NK-92 treated with Interleukin-12 subunit alpha and Interleukin-12 subunit beta, amount 100 ng/mL, for 24 hours (cell line): ENCODE results near the gene GPR161.

Experiments used
- DNase-seq: peaks from one replicate; lab custom pipeline; 2025; lab: John Stamatoyannopoulos, UW

GPR161 gene

DNA sequence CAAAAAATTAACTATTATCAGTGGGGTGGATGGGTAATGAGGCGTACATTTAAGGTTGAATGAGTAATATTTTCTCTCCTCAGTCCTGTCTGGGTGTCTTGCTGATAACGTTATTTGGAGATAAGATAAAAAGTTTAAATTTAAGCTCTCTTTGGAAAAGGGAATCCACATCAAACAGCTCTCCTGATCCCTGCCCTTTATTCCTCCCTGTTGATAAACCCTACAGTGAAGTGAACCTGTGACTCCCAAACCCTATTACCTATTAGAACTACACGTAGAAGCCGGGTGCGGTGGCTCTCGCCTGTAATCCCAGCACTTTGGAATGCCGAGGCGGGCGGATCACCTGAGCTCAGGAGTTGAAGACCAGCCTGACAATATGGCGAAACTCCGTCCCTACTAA lies 9.9 kb upstream of the GPR161 start:
- DNase-seq: no peak

DNA sequence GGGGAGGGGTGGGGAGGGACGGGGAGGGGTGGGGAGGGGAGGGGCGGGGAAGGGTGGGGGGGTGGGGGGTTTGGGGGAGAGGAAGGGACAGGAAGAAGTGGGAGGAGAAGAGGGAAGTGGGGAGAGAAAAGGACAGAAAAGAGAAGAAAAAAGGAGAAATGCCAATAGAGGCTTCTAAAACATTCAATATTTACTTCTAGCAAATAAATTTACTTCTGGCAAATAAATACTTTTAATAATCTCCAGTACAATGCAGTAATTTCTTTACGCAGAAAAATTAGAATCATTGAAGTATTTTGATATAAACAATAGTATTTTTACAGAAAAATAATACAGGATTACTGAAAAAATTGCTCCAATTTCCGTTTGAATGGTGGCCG lies 9.4 kb upstream of the GPR161 start:
- DNase-seq: no peak

DNA sequence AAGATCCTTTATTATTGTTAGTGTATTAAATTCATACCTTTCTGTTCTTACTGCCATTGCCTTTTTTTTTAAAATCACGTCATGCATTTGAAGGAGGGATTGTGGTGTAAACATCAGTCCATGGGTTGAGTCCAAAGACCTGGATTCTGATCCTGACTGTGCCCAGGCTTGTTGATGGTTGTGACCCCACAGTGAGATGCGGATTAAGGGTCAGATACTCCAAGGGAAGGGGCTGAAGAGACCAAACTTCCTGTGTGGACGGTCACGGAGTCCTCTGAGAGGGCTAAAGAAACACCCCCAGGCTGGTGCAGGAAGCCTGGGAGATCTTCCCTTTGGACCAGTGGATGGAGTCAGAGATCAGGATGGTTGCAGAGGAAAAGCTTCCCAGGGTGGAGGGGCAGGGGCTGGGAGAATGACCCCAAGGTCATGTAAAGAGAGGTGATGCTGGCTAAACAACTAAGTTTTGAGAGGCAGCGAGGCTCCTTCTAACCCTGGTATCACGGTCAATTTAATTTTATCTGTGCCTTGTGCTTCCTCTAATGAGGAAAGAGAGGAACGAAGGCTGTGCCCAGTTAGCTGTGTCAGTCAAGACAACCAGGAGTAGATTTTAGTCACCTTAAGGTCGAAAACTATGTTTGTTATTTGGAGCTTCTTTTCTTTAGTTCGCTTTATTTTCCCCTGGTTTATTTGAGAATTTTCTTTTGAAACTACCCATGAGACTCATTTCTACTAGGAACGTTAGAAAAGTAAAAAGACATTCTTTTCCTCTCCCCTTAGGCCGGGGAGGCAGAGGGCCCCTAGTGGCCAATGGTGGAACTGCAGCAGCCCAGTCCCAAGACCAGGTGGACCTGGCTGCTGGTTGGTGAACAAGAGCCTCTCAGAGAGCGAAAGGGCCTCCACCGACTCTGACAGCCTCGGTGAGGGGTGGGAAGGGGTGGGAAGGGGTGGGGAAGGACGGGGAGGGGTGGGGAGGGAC lies 8.7 kb upstream of the GPR161 start:
- DNase-seq: peak; percentile 47

DNA sequence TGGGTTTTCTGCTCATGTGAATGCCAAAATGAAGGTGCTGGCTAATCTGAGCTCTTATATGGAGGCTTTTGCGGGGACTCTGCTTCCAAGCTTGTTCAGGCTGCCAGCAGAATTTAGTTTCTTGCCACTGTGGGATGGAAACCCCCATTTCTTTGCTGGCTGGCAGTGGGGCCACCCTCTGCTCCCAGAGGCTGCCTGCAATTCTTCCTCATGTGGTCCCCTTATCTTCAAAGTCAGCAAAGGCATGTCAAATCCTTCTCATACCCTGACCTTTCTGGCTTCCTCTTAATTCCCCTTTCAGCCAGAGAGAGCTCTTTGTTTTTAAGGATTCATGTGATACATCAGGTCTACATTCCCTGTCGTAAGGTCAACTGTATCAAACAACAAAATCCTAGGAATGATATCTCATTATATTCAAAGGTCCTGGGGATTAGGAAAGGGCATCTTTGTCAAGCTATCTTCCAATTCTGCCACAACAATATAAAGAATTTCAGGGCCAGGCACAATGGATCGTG lies 5.2 kb upstream of the GPR161 start:
- no peak for DNase-seq

DNA sequence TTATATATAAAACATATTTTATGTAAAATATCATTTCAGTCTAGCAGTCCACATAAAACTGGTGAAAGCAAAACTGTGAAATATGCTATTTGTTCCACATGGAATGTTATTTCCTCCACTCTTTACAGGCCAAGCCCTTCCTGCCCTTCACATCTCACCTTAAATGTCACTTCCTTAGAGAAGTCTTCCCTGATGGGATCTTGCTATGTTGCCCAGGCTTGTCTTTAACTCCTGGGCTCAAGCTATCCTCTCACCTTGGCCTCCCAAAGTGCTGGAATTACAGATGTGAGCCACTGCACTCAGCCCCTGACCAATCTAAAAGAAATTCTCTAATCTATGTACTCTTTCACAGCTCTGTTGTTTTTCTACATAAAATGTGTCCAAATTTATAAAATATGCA lies 2.3 kb upstream of the GPR161 start:
- no peak for DNase-seq

DNA sequence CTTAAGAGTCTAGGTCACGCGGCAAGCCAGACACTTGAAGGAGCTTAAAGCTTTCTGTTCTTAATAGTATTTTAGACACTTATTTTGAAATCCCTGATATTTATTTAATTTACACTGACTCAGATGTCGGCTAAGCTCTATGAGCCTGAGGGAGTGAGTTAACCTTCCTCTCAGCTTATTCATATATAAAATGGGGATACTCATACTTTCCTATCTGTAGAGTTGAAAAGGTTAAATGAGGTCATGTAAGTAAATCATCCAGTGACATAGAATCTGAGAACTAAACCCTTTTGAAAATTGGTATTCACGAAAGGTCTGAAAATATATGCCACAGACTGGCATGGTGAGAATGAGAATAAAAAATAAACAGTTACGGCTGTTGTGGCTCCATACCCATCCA lies 1.4 kb upstream of the GPR161 start:
- no peak for DNase-seq

DNA sequence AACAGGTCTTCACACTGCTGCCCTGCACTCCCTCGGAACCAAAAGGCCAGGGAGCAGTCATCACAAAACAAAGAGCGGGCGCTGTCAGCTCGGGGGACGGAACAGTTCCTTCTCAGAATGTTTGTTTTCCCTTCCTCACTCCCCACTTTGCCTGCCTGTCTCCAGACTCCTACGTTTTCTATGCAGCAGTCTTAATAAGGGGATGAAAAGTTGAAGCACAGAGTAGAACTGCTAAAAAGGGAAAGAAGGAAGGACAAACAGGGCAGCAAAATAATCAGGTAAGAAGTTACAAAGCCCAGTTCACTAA lies 738 bp upstream of the GPR161 start:
- DNase-seq: no peak

DNA sequence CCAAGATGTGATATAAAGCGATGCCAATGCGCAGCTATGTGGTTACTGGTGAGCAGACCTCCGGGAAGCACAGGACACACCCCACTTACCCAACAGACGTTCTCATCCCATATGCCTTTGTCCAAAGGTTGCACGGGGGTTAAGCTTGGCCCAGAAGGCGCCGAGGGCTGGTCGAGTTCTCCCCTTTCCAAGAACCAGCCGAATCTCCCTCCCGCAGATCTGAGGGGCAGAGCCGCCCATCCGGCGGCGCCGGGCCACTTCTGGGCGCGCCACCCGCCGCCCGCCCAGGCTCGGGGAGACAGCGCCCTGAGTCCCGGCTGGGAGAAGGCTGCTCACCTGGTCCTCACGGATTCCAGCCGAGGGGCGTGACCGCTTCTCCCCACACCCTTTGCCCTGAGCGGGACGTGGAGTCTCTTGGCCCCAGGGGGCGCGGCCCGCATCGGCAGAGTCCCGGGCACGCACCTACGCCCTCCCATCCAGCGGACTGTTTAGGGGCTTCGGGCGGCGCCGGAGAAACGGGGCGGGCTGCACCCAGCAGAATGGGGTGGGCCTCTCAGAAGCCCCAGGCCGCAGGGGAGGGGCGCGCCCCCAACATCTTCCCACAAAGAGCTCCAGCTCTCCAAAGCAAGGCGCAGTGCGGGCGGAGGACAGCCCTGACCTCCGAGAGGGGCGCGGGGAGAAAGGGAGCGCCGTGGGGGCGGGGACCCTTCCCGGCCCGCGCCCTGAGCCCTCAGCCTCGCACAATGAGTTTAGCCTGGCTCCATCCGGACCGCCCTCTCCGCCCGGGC lies 615 bp downstream of the GPR161 start:
- no peak for DNase-seq

DNA sequence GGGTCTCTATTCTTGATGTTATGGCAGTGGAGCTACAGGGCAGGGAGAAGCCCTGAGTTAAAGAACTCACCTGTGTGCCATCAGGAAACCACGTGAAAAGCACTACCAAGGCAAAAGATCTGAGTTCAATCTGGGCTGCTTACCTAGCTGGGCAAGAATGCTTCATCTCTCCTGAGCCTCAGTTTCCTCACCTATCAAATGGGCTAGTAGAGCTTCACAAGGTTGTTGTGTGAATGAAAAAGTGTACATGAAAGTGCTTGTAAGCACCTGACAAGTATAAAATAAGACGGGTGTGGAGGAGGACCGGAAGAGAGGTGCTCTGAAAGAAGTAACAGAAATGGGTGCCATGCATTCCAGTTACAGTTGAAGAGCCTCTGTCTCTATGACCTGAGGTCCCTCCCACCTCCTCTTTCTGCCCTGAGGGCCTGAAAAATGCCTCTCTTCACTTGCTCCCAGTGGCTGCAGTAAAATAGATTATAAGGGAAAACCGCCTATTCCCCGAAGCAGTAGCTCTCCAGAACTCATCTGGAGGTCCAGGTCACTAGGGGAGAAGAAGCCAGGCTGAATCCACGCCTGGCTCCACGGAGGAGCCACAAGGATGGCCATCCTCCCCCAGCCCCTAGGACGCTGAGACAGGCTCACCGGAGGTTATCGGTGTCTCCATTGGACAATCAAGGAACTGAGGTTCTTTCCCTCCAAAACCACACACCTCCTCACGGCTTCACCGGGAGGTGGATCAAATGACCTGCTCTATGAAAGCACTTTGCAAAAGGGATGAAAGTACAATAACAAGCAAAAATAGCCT lies 1.4 kb downstream of the GPR161 start:
- DNase-seq: no peak

DNA sequence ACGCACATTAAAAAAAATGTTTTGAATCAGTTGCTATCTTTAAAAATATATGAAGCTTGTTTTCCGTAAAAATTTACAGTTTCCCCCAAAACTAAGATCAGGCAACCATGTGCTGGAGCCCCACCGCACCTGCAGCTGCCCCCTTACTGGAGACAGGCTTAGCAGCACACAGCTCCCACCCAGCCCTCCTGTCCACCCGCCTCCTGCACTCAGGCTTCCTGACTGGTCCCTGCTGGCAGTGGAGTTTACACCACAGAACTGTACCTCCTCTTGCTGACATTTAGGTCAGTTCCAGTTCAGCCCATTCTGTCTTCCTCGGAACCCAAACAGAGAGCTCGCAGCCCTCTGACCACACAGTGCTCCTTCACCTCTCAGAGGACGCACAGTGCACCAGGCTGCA lies 2.1 kb downstream of the GPR161 start:
- no peak for DNase-seq

DNA sequence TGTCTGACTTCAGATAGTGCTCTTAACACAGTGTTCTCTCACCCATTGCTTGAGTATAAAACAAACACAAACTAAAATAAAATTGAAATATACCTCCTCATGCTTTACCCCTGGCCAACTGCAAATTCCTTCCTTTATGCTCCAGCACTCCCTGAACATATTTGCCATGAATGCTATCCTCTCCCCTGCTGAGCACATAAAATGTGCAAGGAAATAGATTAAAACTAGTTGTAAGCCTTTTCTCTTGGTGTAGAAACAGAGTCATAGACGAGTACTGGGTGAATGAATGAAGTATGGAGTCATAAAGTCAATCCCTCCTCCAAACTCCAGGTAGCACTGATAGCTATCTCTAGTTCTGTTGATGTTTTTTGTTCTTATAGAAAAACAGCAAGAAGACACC lies 2.6 kb downstream of the GPR161 start:
- no peak for DNase-seq

DNA sequence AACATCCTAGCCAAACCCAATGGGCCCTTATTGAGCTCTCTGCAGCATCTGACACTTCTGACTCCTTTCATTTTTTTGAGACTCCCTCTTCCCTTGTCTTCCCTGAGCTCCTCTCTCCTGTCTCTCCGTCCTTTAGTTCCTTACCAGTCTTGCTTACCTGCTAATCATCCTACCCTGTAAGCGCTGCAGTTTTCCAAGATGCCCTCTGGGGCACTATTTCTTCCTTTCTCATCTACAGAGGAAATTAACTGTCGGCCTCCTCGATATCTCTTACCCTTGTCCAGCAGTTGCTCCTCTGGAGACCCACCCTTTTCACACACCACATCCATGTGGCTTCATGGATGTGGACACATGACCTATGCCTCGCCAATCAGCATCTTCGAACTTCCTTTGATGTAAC lies 6.8 kb downstream of the GPR161 start:
- no peak for DNase-seq

DNA sequence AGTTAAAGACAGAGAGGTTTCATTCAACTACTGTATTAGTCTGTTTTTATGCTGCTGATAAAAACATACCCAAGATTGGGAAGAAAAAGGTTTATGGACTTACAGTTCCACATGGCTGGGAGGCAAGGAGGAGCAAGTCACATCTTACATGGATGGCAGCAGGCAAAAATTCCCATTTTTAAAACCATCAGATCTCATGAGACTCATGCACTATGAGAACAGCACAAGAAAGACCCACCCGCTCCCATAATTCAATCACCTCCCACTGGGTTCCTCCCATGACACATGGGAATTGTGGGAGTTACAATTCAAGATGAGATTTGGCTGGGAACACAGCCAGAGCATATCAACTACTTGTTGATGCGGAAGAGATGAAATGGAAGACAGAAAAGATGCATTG lies 9.2 kb downstream of the GPR161 start:
- no peak for DNase-seq

DNA sequence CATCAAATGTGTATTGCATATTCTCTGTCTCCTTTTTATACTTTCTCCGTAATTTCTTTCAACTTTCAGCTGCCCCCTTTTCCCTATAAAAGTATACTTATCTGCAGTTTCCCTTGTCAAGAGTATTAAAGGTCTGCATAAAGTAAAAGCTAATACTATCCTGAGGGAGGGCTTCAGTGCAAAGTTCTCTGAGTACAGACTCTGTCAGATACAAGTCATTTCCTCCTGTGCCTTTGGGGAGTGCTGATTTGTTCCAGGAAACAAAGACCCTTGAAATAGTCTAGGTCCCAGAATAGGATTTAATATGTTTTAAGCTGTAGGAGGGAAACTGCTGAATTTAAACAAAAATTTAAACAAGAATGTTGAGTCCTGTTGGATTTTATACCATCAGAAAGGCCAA lies 11.7 kb downstream of the GPR161 start:
- DNase-seq: no peak

DNA sequence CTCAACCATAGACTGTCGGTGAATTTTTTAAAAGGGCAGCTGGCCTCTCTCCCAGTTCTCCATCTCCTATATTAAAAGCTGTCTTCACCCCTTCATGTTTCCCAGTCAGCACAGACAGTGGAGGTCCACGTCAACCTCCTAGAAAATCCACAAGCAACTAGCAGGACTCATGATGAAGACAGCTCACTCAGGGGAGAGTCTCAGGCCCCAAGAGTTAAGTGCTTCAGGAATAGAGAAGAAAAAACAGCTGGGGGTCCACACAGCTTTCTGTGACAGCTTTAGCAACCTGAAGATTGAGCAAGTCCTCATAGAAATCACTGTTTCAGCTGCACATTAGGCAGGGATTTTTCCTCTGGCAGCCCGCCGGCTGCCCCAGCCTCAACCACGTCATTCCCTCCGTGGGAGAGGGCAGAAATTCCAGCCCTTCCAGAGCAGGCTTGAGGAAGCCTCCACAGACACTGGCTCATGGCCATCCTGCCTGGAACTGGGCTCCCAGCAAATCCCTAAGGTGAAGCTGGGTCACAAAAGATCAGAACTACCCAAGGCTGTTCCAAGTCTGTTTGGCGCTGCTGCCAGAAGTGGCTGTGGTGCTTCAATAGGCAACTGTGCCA lies 15.2 kb downstream of the GPR161 start:
- DNase-seq: no peak

DNA sequence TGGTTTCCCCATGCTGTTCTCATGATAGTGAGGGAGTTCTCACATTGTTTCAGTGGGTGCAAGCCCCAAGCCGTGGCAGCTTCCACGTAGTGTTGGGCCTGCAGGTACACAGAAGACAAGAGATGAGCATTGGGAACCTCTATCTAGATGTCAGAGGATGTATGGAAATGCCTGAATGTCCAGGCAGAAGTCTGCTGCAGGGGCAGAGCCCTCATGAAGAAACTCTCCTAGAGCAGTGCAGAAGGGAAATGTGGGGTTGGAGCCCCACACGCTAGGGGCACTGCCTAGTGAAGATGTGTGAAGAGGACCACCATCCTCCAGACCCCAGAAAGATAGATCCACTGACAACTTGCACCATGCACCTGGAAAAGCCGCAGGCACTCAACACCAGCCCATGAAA lies 17.0 kb downstream of the GPR161 start:
- DNase-seq: no peak

DNA sequence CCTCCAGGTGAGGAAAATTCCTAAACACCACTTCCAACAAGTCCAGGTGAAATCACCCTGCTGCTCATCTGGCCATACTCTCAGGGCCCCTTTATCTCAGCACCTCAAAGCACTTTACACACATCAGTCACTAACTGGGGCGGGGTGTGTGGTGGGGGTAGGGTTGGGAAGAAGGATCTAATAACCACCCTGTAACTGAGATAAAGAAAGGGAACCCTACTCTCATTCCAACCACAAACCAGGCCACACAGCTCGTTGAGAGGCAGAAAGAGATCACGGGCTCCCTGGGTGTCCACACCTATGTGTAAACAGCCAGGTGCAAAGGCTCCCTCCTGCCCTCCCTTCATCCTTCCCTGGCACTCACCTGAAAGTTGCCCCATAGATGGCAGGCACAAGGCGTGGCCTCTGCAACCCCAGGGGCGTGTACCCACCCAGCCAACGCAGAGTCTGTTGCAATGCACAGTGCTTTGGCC lies 20.4 kb downstream of the GPR161 start:
- DNase-seq: no peak

DNA sequence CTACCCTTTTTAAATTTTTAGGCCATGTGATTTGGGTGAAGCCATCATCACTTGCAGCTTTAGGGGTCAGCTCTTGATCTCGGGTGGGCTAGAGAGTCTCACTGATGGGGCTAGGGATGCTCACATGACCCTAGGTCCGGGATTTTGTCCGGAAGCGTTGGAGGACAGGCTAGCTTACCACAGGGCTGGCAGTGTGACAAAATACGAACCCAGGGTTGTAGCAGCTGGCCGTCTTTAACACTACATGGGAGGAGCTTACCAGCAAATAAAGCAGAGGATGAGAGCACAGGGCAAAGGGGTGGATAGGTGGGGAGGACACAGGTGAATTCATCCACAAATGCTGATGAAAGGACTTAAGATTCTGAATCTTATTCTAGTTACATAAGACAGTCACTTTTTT lies 21.9 kb downstream of the GPR161 start:
- DNase-seq: no peak

DNA sequence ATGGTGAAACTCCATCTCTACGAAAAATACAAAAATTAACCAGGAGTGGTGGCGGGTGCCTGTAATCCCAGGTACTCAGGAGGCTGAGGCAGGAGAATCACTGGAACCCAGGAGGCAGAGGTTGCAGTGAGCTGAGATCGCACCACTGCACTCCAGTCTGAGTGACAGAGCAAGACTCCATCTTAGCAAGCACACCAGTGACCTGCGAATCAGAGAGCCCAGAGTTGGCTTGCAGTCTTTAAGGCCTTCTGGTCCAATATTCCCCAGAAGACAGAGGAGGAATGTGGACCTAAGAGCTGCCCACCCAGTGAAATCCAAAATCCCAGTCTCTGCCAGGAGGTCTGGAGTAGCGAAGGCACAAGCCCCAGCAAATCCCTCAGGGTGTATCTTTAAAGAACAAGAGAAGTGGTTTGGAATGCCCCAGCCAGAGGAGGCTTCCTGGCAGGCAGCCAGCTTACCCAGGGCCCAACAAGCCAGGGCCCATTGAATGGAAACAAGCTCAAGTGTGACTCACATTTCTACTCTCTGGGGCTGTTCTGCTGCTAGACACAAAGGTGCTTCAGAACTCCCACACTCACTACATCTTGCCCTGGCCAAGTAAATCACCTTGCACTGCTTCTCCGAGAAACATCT lies 23.9 kb downstream of the GPR161 start:
- DNase-seq: no peak

DNA sequence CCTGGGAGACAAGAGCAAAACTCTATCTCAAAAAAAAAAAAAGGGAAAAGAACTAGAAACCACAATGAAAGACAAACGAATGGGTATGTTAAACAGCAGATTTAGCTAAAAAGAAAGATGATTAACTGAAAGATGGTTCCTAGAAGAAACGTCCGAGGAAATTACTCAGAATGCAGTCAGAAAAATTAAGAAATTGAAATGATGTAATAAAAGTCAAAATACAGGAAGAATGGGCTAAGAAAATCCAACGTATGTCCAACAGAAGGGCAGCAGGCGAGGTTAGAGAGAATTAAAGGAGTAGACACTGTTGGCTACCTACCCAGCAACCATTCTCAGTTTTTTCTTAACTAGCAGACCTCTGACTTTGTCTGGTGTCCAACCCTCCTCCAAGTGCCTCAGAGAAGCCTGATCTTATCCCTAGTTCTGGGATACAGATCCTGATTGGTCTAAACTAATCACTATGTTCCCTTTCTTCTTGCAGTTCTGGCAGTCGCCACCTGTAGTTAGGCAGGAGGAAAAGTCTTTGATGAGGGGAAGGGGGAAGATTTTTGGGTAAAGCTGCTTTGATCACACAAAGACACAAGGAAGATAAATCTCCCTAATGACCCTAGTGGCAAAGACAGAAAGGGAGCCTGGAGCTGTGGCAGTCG lies 25.7 kb downstream of the GPR161 start:
- no peak for DNase-seq

DNA sequence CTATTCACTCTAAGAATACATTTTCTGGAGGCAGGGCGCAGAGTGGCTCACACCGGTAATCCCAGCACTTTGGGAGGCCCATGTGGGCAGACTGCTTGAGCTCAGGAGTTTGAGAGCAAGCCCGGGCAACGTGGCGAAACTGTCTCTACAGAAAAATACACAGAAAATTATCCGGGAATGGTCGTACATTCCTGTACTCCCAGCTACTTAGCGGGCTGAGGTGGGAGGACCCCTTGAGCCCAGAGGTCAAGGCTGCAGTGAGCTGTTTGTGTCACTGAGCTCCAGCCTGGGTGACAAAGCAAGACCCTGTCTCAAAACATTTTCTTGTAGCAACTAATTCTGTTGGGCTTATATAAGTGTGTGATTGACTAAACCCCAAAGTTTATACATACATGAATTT lies 30.5 kb downstream of the GPR161 start:
- DNase-seq: no peak
